GM18870 (cell line): ENCODE data around the gene LYZL6.

ENCODE experiments used
- ATAC-seq: cut with Tn5 transposase; IDR thresholded peaks from one replicate; pipeline ENCODE4 v1.9.1; 2021; ENCODE audit warnings: moderate library complexity; ENCODE audit not compliant: unreplicated experiment

Gene LYZL6, protein sequence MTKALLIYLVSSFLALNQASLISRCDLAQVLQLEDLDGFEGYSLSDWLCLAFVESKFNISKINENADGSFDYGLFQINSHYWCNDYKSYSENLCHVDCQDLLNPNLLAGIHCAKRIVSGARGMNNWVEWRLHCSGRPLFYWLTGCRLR

GRCh38 chr17:35943537-35943936, at the start of gene LYZL6:
Gene LYZL6 (minus strand): TSS chr17:35943713. CDS start chr17:35939356, 4,357 bp downstream.
- ATAC-seq, result no peak

DNA sequence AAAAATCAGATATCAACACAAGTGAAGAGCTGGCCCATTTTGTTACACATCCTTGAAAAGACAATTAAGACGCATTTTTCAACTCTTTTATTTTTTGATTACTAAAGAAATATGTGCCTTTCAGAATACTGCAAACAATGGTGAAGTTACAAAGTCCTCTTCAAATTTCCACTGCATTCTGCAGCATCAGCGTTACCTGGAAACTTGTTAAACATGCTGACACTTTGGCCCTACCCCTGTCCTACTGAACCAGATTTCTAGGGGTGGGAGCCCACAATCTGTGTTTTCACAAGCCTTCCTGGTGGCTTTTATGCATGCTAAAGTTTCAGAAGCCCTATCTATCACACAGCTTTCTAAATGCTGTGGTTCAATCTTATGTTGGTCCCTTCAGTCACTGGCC, 47.6 kb upstream of the LYZL6 start:
- no peak for ATAC-seq

- ATAC-seq, result no peak
These were observed 44.7 kb upstream of the LYZL6 start for GRCh38 chr17:35988164-35988563.

DNA sequence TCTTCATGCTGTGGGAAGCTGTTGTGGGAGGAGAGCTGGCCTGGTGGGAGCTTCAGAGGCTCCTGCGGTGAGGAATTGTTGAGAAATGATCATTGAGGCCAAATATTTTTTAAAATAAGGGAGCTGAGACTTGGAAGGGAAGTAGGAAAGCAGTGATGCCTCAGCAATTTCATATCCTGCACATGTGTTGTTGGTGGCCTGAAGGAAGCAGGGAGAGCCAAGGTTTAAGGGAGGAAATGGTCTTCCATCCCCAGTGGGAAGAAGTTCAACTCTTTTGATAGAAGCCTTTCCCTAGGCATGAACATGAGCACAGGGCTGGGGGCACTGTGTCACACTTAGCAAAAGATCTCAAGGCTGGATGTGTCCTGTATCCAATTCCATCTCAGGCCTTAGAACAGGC, 43.1 kb upstream of the LYZL6 start, which contains the start of gene CCL14:
Gene CCL14, minus strand, starts transcription at position 87 of the 400 bp plus-strand sequence. Its CDS starts 80 bp downstream, at position 7.
- no peak for ATAC-seq

DNA sequence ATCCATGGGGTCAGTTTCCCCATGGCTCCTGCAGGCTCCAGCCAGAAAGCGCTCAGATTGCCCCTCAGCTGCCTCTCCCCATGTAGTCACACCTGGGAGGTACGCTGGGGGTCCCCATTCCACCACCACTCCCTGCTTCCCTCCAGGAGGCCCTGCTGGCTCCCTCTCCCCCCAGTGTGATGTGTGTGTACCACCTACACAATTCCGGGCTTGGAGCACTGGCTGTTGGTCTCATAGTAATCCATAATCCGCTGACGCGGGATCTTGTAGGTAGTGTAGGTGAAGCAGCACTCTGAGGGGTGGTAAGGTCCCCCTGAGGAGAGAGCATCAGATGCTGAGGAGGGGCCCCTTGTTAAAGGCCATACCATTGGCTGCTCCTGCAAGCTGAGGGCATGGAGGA, 40.6 kb upstream of the LYZL6 start:
- no peak for ATAC-seq

DNA sequence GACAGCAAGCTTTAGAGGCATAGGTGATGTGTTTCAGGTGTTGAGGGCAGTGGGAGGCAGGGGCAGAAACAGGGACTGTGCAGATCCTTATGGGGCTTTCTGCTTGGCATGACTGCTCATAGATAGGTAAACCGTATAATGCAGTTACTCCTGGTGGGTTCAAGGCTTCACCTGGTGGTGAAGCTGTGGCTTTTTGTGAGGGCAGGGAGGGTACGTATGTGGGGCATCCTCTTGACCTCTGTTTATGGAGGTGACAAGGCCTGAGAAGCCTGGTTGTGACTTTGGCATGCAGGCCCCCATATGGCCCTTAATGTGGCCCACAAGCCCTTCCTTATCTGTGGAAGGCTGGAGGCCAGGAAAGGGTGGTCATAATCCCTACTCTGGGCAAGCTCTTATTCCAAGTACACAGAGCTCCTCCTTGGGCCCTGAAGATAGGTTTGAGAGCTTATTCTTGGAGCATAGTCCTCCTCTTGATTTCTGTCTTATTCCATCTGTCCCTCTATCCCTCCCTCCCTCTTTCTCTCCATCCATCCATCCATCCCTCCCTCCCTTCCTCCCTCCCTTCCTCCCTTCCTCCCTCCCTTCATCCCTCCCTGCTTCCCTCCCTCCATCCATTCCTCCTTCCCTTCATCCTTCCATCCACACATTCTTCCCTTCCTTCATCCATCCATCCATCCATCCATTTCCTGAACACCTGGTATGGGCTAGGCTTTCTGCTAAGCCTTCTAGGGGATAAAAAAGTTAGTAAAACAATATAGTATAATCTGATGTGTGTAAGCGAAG, 39.1 kb upstream of the LYZL6 start:
- ATAC-seq, result no peak

DNA sequence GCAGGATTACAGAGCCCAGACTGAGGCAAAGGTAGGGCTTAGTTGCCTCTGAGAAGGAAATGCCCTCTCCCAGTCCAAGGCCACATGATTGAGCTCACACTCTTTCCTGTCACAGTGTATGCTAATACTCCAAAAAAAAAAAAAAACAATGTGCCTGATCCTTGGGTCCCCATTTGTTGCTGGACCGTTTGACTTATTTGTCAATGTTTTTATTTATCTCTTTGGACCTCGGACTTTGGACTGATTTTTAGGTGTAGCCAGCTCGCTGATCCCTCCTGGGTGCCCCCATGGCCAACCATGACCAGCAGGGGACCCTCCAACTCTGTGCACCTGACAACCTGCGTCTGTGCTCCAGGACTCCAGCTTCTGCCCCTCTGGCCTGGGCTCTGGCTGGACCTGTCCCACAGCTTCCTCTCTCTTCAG, 38.4 kb upstream of the LYZL6 start:
- ATAC-seq, result no peak

DNA sequence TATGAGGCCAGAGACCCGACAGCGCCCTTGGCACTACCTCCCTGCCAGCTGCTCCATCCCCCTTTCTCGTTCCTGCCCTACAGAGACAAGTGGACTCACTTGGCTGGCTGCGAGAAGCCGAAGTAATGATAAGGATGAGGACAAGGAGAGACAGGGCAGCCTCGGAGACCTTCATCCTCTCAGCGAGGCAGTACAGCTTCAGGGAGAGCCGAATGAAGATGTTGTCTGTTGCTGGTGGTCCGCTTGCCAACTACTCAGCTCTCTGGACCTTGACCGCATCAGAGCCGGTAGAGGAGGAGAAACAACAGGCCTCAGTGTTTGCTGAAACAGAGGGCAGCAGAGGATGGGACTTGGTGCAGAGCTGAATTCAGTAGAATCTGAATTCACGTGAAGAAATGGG, 37.7 kb upstream of the LYZL6 start, which contains the start of gene CCL16:
Gene CCL16, minus strand, starts transcription at position 252 of the 400 bp plus-strand sequence. Its CDS starts 77 bp downstream, at position 175.
- ATAC-seq, result no peak

GRCh38 chr17:35978346-35978745, 34.8 kb upstream of the LYZL6 start:
- ATAC-seq, result no peak

DNA sequence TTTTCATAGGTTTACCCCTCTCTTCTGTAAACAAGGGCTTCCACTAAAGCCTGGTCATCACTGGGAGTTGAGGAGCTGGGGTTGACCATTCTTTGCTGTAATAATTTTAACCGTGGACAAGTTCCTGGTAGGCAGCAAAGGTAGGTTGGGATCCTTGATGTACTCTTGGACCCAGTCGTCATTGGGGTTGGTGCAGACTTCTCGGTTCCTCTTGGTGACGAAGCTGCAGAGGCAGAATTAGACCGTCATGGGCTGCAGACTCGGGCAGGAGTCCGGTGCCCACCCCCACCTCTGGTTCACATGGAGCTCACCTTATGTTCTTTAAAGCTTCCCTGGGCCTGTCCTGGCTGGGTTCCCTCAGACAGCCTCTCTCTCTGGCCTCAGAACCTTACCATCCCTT, 34.0 kb upstream of the LYZL6 start:
- no peak for ATAC-seq

GRCh38 chr17:35973333-35974260, 30.1 kb upstream of the LYZL6 start:
- ATAC-seq, result no peak

DNA sequence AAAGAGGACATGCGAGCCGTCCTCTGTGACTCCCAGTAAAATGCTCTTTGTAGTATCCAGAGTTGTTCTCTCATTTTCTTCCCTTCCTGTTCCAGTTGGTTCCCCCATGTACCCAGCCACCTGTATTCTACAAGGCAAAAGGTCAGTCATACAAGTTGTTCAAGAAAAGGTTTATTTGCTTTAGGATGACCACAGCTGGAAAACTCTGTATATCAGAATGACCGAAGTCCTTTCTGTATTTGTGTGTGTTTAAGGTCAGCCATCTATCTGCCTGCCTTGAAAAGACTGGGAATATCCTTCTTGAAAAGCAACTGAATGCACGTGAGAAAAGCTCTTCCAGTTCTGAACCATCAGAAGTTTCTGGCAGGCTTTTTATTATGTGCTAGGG, 29.4 kb upstream of the LYZL6 start:
- ATAC-seq, result no peak

GRCh38 chr17:35972535-35972934, 29.0 kb upstream of the LYZL6 start:
- no peak for ATAC-seq

DNA sequence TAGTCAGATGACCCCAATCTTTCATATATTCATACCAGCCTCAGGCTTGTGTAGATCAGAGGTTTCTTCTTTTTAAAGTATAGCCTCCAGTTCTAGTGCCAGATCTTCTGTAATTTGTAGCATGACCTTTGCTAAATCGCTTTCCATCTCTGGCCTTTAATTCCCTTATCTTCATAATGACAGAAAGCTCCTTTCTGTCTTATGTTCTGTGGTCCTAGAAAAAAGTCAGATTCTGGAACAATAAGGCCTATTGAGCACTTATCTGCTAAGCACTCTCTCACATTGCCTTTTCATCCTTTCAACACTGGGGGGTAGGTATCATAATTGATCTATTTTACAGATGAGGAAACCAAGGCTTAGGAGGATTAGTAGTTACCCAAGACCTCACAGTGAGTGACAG, 28.6 kb upstream of the LYZL6 start:
- ATAC-seq, result no peak

DNA sequence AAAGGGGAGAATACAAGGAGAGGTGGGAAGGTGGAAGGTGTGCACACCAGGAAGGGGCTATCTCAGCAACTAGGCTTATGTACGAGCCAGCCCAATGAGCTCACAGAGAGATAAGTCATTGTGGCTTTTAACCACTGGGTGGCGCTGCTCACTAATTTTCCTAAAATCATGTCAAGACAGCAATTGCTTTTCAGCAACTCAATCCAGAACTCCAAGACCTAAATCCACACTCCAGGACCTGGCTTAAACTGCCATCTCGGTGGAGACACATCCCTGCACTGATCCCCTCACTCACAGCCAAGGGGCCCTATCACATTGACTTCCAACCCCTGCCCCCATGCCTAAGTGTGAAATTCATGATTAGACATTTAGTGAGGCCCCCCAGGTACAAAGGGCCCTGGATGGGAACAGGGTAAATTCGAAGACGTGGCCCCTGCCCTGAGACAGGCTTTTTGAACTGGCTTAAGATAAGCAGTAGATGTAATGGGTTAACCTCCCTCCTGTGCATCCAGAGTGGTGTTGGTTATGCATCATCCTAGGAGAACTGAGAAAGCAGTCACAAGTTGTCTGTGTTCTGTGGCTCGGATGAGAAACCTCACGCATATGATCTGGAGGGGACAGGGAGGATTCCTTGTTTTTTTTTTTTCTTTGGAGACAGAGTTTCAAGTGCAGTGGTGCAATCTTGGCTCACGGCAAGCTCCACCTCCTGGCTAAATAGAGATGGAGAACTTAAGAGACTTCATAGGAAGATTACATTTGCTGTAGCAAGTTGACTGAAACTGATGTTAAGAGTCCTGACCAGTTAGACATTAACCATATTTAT, 26.3 kb upstream of the LYZL6 start:
- no peak for ATAC-seq

- no peak for ATAC-seq
These were observed 25.1 kb upstream of the LYZL6 start for GRCh38 chr17:35968520-35969054.

DNA sequence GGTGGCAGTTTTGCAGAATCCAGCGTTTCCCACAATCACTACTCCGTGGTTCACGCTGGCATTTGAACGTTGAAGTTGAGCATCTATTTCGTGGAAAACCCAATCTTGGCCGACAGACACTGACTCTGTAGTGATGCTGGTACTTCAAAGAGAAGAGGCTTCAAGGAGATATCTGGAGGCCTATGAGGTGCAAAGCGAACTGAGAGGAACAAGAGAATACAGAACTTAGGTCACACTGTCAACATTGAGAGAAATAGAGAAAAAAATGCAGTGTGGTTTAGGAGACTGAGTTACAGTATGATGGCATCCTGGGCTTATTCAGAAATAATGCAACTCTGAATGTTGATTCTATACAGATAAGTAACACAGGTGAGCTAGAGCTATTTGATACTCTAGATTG, 21.8 kb upstream of the LYZL6 start:
- ATAC-seq, result no peak

DNA sequence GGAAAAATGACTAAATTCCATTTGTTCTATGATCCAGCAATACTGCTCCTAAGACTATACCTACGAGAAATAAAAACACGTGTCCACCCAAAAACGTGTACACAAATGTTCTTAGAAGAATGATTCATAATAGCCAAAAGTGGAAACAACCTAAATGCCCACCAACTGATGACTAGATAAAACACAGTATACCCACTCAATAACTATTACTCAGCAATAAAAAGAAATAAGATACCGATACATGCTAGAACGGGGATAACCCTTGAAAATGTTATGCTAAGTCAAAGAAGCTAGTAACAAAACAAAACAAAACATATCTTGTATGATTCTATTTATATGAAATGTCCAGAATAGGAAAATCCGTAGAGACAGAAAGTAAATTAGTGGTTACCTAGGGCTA, 20.1 kb upstream of the LYZL6 start:
- no peak for ATAC-seq

- ATAC-seq, result no peak
These were observed 10.2 kb upstream of the LYZL6 start for GRCh38 chr17:35953720-35954119.

GRCh38 chr17:35949401-35949800, 5.9 kb upstream of the LYZL6 start:
- ATAC-seq, result no peak
